GM23248 (cell line): ENCODE measurements around the gene ZNF622.

Source experiments
- EZH2 ChIP-seq: fragments of 200-600 bp; sonication (generic); IDR thresholded peaks from 2 replicates; pipeline ENCODE4 v1.6.1; 2018; ENCODE audit warnings: antibody characterized with exemption, mild to moderate bottlenecking; ENCODE audit not compliant: insufficient read depth, poor library complexity, severe bottlenecking
- EZH2phosphoT487 ChIP-seq: fragments of 200-600 bp; sonication (generic); IDR thresholded peaks from 2 replicates; pipeline ENCODE4 v1.6.1; 2018; ENCODE audit warnings: antibody characterized with exemption, moderate library complexity, mild to moderate bottlenecking, low read depth; ENCODE audit not compliant: insufficient read depth

- no peak for TF ChIP-seq EZH2
- TF ChIP-seq EZH2phosphoT487 = no peak
These were observed 17.3 kb upstream of the ZNF622 start for GRCh38 chr5:16482891-16483290.
